ENCODE data around the gene COL27A1.

The COL27A1 gene

DNA sequence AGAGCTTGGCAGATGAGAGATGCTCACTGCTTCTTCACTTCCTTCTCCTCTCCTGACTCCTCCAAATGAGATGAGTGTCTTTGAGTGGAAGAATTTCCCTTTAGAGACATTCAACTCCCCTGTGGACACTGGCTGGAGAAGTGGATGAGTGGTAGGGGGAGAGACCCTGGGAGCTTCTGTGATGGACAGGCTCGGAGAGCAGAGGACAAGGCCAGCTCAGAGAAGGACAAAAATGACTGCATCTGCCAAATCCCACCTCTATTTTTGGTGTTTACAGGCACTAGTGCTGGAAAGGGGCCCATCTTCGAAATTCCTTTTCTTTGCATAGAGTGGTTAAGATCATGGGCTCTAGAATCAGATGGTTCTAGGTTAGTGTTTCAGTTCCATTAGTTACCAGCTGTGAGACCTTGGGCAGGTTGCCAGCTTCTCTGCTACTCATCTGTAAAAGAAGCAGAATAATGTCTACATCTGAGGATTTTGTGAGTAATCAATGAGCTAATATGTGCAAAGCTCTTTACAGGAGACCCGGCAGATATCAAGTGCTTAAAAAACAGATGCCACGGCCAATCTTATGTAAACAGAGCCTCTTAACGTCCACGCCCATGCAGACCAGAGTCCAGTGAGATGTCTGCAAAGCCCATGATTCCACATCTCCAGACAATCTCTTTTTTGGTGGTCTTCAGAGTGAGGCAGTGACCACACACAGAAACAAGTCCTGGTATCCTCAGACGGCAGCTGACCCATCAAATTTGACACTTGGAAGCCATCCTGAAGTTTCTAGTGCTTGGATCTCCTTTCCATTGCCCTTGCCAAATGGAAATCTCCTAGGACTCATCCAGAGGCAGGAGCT is 13.6 kb upstream of the COL27A1 start:
- DNase-seq: peak in 1 of 56 donors; percentile 13

DNA sequence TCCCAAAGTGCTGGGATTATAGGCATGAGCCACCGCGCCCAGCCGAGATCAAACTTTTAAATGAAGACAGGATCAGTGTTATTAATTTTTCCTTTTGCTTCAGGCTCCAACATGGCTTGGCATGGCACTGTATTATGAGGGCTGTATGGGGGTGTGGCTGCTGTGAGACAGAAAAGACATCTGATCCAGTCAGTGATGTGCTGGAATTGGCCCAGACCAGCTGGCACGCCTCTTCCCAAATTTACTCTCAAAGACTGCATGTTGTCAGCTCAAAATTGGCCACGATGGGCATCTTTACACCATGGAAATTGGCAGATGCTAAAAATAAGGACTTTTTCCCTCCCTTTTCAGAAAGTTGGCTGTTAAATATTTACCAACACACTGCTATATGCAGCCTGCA is 12.1 kb upstream of the COL27A1 start:
- no peak for DNase-seq

DNA sequence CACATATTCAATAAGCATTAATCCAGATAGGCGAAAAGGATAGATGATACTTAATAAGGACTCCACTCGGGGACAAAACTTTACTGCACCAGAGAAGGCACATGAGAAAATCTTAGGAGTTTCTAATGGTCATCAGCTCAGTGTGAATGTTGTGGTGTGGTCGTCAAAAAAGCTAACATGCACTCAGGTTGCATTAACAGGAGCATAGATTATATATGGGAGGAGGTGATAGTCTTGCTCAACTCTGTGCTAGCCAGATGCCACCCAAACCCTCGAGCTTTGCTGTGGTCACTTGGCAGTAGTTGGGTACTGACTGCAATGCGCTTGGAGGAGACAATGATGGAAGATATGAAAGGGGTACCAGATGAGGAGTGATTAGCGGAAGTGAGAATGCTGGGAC is 8.6 kb upstream of the COL27A1 start:
- no peak for DNase-seq

DNA sequence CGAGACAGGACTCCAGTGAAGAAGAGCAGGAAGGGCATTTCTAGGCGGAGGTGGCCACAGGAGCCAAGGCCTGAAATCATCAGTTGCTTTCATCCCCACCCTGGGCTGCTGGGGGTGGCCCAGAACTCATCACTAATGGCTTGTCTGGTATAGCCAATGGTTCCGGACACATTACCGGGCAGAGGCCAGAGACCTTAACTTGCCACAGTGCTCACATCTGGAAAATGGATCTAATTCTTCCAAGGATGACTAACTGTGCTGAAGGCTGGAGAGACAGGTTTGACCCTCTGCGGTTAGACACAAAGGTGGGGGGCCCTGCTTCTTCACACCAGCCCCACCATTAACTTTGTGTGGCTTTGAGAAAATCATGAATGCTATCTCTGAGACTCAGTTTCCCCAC is 6.2 kb upstream of the COL27A1 start:
- DNase-seq: no peak

DNA sequence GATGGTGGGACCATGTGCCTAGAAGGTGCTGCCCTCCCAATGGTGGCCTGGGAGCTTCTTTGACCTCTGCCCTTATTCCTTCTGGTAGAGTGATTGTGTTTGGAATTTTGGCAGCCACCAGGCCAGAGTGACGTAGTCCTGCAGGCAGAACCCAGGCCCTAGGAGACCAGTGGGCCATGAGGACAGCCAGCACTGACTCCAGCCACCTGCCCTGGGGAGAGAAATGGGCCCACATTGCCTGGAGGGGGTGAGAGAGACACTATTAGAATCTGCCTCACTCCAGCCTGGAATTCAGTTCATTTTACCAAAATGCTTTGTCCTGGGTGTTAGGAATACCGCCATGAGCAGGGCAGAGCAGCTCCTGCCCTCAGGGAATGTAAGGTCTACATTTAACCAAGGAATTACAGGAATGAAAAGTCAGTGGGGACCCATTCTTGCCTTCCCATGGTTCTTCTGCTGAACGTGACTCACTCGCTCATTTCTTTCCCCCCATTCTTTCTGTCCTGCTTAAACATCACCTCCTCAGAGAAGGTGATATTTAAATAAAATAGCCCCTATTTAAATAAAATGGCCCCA is 5.5 kb upstream of the COL27A1 start:
- no peak for DNase-seq

DNA sequence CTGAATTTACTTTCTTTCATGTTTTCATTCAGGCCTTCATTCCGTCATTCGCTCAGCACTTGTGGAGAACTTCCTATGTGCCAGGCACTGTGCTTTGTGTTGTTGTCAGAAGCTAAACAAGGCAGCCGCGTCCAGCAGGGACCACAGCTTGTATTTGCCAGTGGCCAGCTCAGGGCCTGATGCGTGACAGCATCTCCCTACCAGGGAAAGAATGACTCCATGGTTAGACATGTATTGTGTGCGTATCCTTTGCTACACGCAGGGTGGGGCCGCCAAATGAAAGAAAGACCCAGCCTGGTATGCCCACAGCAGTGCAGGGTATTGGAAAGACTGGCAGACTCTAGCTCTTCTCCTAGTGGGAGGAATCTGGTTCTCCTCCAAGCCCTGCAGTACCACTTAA is 4.7 kb upstream of the COL27A1 start:
- no peak for DNase-seq

DNA sequence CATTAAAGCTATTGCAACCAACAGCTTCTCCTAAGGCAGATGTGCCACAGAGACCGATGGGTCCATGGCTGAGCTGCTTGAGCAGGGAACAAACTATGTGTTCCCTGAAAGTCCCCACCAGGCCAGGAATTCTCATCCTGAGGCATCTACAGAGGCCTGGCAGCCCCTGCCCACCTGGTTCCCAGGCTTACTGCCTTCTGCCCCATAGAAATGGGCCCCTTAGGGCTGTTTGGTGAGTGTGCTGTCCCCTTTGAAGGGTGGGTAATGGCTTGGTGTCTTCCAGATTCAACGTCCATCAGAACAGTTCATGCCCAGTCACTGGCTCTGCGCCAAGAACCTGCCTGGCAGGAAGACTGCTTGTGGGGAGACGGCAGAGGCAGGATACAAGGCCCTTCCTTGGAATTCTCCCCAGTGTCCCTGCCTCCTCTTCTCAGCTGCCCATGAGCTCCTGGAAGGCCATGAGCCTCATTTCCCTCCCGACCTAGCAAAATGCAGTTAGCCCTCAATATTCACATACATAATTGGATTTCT is 3.8 kb upstream of the COL27A1 start:
- DNase-seq: no peak

DNA sequence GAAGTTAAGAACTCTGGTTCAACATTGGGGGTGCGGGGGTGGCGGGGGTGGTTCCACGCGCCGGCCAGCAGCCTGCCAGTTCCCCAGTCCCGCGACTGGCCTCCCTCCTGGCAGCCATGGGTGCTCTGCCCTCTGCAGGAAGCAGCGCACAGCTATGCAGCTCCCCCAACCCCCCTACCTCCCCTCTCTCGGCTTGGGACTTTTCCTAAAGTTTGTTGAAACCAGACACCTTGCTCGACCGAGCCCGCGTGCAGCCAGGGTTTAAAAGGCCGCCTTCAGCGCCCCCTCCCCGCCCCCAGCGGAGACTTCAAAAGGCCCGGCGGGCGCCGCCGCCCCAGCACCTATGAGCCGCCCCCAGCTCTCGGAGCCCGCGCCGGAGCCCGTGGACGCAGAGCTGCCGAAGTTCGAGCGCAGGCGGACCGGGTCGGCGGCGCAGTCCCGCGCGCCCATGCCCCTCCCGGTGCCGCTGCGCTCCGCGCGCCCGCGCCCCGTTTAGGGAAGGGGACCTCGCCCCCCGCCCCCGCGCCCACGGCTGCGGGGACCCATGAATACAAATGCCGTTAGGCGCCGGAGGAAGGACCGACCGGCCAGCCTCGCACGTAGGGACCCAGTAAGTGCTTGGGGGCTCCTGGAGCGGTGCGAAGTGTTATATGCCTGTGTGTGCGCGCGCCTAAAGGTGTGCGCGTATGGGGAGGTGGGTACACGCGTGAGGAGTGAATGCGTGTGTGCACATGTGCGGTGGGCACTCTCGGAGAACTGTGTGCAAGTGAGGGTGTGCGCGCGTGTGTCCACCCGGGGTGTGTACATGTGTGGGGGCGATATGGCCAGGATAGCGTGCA is 1.4 kb upstream of the COL27A1 start:
- DNase-seq: no peak

DNA sequence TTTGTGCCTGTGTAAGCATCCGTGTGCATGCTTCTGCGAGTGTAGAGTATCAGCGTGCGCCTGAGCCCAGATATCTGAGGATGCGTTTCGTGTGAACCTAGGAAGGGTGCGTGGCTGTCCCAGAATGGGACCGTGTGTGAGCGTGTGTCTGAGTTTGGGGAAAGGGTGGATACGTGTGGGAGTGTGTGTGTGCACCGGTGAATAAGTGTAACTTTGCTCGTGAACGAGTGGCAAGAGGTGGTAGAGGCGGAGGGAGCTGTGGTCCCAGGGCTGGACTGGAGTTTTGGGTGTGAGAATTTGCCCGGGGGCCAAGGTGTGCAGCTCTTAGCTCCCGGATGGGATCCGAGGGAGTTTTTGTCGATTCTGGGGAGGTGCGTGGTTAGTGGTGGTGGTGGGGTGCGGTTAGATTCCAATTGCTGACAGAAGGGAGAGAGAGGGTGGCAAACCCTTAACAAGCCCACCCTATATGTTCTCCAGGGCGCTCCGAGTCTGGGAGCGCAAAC is 686 bp upstream of the COL27A1 start:
- DNase-seq: no peak

DNA sequence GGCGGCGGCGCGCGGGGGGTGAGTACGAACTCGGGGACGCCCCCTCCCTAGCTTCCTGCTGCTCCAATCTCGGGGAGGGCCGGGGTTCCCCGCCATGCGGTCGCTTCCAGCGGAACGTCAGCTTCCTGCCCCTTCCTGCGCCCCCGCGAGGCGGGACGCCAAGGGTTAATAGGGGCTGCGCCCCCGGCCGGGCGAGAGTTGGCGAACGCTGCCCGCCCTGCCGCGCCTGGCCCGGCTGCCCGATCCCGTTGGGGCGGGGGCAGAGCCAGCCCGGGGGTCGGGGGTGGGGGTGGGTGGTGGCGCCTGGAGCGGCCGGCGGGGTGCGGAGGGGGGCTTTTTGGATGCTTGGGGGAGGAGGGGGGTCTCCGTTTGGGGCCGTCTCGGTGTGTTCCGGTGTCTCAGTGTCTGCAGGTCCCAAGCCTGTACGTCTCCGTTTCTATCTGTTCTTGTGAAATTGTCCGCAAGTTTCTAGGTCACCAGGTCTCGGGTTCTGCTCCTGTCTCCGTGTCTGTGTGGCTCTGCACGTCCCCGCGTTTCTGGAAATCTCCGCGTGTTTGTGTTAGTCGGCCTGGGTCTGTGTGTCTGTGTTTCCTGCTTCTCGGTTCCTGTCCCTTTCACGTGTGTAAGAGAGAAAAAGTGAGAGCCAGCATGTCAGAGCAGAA is 789 bp downstream of the COL27A1 start:
- peak in 5 of 56 donors; percentile 15 to 62 (median 55) for DNase-seq

DNA sequence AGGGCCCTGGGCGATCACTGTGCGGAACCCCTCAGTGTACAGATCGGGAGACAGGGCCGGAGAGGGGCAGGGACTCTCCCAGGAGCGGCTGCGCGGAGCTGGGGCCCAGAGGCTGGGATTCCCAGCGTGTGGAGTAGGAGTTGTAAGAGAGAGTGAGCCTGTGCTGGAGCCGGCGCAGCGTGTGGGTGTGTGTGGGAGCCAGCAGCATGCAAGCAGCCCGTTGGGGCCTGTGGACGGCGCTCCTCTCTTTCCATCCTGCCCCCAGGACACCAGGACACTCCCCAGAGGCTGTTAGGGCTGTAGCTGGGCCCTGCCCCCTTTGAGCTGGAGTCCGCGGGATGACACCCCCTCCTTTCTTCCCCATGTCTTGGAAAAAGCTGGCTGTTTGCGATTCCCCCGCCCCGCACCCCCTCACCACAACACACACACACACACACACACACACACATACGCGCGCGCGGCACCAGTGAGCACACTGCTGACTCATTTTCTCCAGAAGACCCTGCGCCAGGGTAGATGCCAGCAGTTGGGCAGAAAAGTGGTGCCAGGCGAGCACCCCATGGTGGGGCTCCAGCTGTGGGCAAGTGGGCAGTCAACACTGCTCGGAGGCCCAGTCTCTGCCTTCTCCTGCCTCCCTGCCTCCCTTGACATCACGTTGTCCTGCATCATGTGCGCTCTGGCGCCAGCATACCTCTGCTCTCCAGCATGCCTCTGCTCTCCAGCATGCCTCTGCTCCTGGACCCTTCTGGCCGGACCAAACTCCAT is 1.5 kb downstream of the COL27A1 start:
- peak in 34 of 56 donors; percentile 8 to 73 (median 37) for DNase-seq

DNA sequence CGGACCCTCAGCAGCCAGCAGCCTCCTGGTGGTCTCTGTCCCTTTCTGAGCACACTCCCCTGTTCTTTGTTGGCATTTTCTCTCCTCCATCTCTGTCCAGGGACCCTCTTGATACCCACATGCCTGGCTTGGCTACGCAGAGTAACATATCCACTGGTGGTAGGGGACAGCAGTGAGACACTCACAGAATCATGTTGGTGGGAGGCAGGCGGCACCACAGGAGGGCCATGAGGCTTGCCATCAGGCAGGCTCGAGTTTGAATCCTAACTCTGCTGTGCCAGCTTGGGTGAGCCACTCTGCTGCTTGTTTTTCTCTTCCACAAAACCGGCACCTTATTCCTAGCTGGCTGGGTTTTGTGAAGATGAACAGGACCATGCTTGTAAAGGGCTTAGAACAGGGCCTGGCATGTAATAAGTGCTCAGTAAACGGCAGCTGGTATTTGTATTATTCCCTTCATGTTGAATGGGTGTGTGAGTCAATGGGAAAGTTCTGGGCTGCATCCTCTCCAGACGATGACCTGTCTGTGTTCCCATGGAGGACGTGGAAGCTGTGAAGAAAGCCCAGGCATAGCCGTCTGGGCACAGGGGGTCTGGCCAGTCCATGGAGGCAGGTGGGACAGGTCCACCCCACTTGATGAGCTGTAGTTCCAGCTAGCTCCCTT is 2.3 kb downstream of the COL27A1 start:
- DNase-seq: no peak

DNA sequence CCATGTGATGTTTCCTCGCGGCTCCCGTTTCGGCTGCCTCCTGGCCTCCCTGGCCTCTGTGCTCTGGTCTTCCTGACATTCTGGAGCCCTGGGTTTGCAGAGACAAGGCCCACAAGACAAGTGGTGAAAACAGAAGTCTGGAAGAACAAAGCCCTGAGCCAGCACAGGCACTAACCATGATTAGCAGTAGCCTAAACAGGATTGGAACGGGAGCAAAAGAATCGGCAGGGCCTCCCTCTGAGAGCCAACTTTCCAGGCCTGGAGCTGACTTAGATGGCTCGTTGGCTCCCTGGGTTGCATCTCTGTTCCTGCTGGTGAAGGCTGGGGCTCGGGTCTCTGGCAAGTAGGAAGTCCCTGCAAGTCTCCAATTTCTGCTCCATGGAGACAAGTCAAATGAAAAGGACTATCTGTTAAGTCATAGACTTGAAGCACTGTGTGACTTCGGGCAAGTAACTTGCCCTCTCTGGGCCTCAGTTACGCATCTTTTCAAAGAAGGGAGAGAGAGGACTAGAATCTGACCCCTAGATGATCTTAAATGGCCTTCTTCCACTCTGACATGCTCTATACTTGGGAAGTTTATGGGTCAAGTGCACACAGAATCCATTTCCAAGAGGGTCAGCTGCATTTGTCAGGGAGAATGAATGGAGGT is 3.3 kb downstream of the COL27A1 start:
- DNase-seq: no peak

DNA sequence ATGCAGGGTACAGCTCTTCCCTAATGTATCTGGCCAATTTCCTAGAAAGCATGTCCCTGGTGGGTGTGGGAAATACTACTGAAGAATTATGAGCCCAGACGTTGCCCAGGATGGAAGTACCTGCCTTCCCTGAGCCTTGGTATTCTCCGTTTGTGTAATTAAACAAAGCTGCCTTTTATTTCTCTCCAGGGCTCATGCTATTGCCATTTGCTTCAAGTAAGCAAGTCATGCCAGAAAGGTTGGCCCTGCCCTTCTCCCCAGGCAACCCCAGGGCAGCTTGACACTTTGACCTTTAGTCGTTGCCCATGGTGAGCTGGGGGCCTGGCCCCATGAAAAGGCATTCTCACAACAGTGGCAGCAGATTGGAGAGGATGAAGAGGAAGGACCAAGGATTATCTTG is 4.4 kb downstream of the COL27A1 start:
- no peak for DNase-seq

DNA sequence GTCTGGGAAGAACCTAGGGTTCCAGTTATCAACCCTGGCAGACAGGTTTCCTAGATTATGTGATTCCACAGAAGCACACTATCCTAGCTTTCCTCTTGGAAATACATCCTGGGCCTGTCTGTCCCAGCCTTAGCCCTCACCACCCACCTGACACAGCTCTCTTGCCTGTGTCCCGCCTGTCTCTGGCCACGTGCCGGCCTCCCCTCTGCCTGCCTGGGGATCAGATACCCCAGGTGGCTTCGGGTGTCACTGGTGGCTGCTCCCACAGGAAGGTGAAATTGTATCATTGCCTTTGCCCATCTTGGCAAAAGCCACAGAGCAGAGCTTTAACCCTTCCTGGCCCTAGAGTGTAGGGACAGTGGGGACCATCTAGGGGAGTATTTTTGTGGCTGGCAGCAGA is 6.2 kb downstream of the COL27A1 start:
- DNase-seq: no peak

DNA sequence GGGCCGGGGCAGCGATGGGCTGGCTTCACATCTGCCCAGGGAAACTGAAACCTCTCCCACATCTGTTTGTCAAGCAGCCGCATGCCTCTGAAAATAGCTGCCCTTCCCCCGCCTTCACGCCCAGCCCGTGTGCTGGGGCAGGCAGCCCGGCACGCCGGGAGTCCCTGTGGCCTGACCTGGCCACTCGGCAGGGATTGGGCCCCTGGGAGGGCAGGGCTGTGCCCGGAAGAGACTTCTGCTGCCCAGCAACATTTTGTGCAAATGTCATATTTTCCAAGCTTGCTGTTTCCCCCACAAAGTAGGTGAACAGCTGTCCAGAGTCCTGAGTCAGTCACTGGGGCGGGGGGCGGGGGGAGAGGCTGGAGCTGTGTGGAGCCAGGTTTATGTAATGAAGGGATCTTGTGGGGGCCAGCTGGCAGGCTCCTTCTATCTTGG is 8.2 kb downstream of the COL27A1 start:
- DNase-seq: no peak

DNA sequence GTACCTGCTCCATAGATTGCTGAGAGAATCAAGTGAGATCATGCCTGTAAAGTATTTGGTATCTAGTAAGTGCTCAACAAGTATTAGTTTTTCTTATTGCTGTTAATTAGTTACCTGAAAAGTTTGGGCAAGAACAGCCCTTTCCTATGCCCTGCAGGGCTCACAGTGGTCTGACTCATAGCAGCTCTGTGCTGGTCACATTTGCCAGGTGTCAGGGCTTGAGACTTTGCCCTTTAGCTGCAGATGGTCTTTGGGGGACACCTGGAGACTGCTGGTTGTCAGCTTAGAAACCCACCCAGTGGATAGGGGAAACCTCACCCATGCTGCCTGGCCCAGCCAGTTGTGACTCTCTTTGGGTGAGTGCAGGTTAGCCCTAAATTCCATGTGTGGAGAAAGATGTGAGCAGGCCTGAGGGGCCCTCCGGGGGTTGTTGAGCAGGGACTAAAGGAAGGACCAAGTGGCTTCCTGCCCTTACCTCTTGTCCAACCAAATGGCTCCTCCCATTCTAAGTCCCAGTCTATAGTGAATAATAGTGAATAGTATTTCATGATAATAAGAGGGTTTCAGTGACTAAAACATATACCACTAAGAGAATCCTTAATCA is 9.0 kb downstream of the COL27A1 start:
- DNase-seq: no peak

DNA sequence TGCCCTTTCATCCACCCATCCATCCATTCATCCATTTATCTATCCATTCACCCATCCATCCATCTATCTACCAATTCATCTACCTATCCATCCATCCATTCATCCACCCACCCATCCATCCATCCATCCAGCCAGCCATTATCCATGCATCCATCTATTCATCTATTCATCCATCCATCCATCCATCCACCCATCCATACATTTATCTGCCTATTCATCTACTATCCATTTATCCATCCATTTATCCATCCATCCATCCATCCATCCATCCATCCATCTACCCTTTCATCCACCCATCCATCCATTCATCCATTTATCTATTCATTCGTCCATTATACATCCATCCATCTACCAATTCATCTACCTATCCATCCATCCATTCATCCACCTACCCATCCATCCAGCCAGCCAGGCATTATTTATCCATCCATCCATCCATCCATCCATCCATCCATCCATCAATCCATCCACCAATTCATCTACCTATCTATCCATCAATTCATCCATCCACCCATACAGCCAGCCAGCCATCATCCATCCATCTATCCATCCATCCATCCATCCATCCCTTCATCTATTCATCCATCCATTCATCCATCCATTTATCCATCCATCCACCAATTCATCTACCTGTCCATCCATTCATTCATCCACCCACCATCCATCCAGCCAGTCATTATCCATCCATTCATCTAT is 10.2 kb downstream of the COL27A1 start:
- no peak for DNase-seq

All from amygdala (tissue), 56 donors.